ENCODE results near the gene IL17RC. TPM values are rescaled to one million over a fixed set of nuclear protein-coding genes. Genes with fewer than 3 reads are reported as not detected.
A peak's percentile ranks its signal among the peaks of the same experiment; 100 is the strongest.
"Not testable (repeated sequence)": the region's sequence is repeated elsewhere in the genome, so short reads cannot be mapped to it uniquely, and the experiment has no call there.

The IL17RC gene
- total RNA-seq, 1 donor from 2014 or later: 35.0 TPM

- H3K9me3 ChIP-seq (replicated peaks): no peaks in the 10 kb centered on the region
- peaks cover 30% of the 10 kb centered on the region for H3K36me3 ChIP-seq
- peaks cover 44% of the 10 kb centered on the region for H3K4me1 ChIP-seq
- peak overlapping the region; percentile 95 for H3K4me3 ChIP-seq
- intact Hi-C loops (cut with micrococcal nuclease): no loop called here
- no peaks in the 10 kb centered on the region for H3K27me3 ChIP-seq (ENCODE audit: low read depth)
- TF ChIP-seq, protein P1, sequence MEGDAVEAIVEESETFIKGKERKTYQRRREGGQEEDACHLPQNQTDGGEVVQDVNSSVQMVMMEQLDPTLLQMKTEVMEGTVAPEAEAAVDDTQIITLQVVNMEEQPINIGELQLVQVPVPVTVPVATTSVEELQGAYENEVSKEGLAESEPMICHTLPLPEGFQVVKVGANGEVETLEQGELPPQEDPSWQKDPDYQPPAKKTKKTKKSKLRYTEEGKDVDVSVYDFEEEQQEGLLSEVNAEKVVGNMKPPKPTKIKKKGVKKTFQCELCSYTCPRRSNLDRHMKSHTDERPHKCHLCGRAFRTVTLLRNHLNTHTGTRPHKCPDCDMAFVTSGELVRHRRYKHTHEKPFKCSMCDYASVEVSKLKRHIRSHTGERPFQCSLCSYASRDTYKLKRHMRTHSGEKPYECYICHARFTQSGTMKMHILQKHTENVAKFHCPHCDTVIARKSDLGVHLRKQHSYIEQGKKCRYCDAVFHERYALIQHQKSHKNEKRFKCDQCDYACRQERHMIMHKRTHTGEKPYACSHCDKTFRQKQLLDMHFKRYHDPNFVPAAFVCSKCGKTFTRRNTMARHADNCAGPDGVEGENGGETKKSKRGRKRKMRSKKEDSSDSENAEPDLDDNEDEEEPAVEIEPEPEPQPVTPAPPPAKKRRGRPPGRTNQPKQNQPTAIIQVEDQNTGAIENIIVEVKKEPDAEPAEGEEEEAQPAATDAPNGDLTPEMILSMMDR (IDR thresholded peaks at IDR 0.05; ENCODE audit: borderline replicate concordance): no peak
- H3K27ac ChIP-seq (replicated peaks): no peak overlapping the region
- DNase-seq: no peak
These were observed 18.1 kb downstream of the IL17RC start for GRCh38 chr3:9934993-9935392.

GRCh38 chr3:9935966-9936510 lies 19.1 kb downstream of the IL17RC start:
- intact Hi-C loops (cut with micrococcal nuclease): no loop called here
- H3K4me3 ChIP-seq: no peak overlapping the region
- peaks cover 44% of the 10 kb centered on the region for H3K4me1 ChIP-seq
- no peak overlapping the region for H3K27ac ChIP-seq (replicated peaks)
- no peak for DNase-seq
- H3K36me3 ChIP-seq: peaks cover 28% of the 10 kb centered on the region
- TF ChIP-seq, protein P1 (IDR thresholded peaks at IDR 0.05; ENCODE audit: borderline replicate concordance): no peak
- no peaks in the 10 kb centered on the region for H3K9me3 ChIP-seq (replicated peaks)
- no peaks in the 10 kb centered on the region for H3K27me3 ChIP-seq (ENCODE audit: low read depth)

- Histone ChIP-seq H3K4me1 (peaks cover 34% of the 10 kb centered on the region), H3K27ac (replicated peaks) (no peak overlapping the region), H3K27me3 (ENCODE audit: low read depth) (no peaks in the 10 kb centered on the region), H3K4me3 (no peak overlapping the region), H3K9me3 (replicated peaks) (no peaks in the 10 kb centered on the region), H3K36me3 (peaks cover 41% of the 10 kb centered on the region)
- DNase-seq: no peak
- intact Hi-C loops (cut with micrococcal nuclease): no loop called here
- TF ChIP-seq, protein P1 (IDR thresholded peaks at IDR 0.05; ENCODE audit: borderline replicate concordance): no peak
These were observed 20.8 kb downstream of the IL17RC start for GRCh38 chr3:9937486-9938238.

DNA sequence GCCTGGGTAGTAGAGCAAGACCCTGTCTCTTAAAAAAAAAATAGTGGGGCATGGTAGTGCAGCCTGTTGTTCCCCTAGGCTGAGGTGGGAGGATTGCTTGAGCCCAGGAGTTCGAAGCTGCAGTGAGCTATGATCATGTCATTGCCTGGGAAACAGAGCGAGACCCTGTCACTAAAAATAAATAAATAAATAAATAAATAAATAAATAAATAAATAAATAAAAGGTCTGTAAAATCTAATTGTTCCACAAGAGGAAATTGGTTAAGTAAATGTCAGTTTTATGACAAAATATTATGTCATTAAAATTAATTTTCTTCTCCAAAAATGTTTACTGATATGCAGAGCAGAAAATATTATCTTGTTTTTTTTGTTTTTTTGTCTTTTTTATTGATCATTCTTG lies 22.1 kb downstream of the IL17RC start:
- Histone ChIP-seq H3K27ac (replicated peaks) (no peak overlapping the region), H3K27me3 (ENCODE audit: low read depth) (no peaks in the 10 kb centered on the region), H3K4me3 (no peak overlapping the region), H3K9me3 (replicated peaks) (no peaks in the 10 kb centered on the region), H3K4me1 (peaks cover 24% of the 10 kb centered on the region), H3K36me3 (peaks cover 53% of the 10 kb centered on the region)
- DNase-seq: no peak
- TF ChIP-seq, protein P1 (IDR thresholded peaks at IDR 0.05; ENCODE audit: borderline replicate concordance): no peak
- intact Hi-C loops (cut with micrococcal nuclease): no loop called here

- intact Hi-C loops (cut with micrococcal nuclease); DNase-seq; H3K9me3 ChIP-seq (replicated peaks); H3K27me3 ChIP-seq (ENCODE audit: low read depth); H3K27ac ChIP-seq (replicated peaks); H3K4me3 ChIP-seq: not testable (repeated sequence)
- Histone ChIP-seq H3K4me1 (peaks cover 14% of the 10 kb centered on the region), H3K36me3 (peaks cover 58% of the 10 kb centered on the region)
These were observed 23.0 kb downstream of the IL17RC start for GRCh38 chr3:9939906-9940305.

- Histone ChIP-seq H3K4me1 (peaks cover 10% of the 10 kb centered on the region), H3K4me3 (no peak overlapping the region), H3K9me3 (replicated peaks) (no peaks in the 10 kb centered on the region), H3K27ac (replicated peaks) (no peak overlapping the region), H3K36me3 (peaks cover 58% of the 10 kb centered on the region), H3K27me3 (ENCODE audit: low read depth) (no peaks in the 10 kb centered on the region)
- intact Hi-C loops (cut with micrococcal nuclease): no loop called here
- no peak for DNase-seq
- TF ChIP-seq, protein P1 (IDR thresholded peaks at IDR 0.05; ENCODE audit: borderline replicate concordance): no peak
These were observed 23.8 kb downstream of the IL17RC start for GRCh38 chr3:9940746-9941145.
